ENCODE measurements around the gene MED12L.

Gene MED12L

DNA sequence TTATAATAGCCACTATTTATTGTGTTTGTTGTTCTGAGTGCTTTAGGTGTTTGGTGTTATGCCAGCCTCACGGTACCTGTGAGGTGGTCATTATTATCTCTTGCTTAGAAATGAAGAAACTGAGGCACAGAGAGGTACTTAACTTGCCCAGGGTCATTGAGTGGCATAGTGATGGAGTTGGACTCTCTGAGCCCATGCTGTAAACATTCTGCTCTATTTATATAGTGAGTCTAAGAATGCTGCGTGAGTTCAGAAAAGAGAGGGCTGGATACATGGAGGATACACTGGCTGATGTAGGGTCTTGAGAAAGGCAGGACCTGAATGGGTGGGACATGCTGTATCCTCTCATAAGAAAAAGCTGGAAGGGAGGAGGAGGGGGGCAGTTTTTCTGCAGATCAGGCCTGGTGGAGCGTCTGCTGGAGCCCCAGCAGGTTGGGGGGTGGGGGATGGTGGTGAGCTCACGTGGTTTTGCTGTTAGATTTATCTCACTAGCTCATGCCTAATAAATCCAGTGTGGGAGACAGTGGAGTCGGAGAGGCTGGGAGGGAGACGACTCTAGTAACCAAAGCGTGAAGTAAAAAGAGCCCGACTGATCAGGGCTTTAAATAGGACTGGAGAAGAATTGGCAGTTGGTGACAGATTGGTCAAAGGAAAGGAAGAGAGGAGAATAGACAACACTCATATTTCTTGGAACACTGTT is 16.0 kb downstream of the MED12L start:
- Histone ChIP-seq H3K27me3 (ENCODE audit: insufficient read depth, low read length) (no peaks in the 10 kb centered on the region), H3K9me2 (ENCODE audit: low read depth, low read length) (no peaks in the 10 kb centered on the region), H3K27ac (ENCODE audit: low read depth, low read length, poor library complexity, severe bottlenecking) (no peak overlapping the region), H3K36me3 (ENCODE audit: insufficient read depth, low read length) (no peaks in the 10 kb centered on the region; the same call in 1 of the 2 replicates), H3K4me3 (ENCODE audit: low read depth, low read length, poor library complexity, severe bottlenecking) (no peak overlapping the region), H3K4me2 (ENCODE audit: low read length) (no peak overlapping the region), H3K79me2 (ENCODE audit: insufficient read depth, low read length) (no peaks in the 10 kb centered on the region), H4K20me1 (ENCODE audit: insufficient read depth, low read length) (0 out of 2 replicates have a peak, but pooled peaks cover 5% of the 10 kb centered on the region), H3F3A (ENCODE audit: insufficient read depth, low read length) (no peaks in the 10 kb centered on the region), H3K9ac (ENCODE audit: low read length) (no peak overlapping the region), H3K9me3 (ENCODE audit: low read length) (no peaks in the 10 kb centered on the region), H3K4me1 (ENCODE audit: insufficient read depth, low read length, severe bottlenecking) (no peaks in the 10 kb centered on the region), H2AFZ (ENCODE audit: low read length) (no peak overlapping the region)
- TF ChIP-seq, protein P1, sequence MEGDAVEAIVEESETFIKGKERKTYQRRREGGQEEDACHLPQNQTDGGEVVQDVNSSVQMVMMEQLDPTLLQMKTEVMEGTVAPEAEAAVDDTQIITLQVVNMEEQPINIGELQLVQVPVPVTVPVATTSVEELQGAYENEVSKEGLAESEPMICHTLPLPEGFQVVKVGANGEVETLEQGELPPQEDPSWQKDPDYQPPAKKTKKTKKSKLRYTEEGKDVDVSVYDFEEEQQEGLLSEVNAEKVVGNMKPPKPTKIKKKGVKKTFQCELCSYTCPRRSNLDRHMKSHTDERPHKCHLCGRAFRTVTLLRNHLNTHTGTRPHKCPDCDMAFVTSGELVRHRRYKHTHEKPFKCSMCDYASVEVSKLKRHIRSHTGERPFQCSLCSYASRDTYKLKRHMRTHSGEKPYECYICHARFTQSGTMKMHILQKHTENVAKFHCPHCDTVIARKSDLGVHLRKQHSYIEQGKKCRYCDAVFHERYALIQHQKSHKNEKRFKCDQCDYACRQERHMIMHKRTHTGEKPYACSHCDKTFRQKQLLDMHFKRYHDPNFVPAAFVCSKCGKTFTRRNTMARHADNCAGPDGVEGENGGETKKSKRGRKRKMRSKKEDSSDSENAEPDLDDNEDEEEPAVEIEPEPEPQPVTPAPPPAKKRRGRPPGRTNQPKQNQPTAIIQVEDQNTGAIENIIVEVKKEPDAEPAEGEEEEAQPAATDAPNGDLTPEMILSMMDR (IDR thresholded peaks at IDR 0.05; ENCODE audit: low read length): no peak
- no peak for TF ChIP-seq EZH2 (IDR thresholded peaks at IDR 0.05; ENCODE audit: borderline replicate concordance, low read length)

DNA sequence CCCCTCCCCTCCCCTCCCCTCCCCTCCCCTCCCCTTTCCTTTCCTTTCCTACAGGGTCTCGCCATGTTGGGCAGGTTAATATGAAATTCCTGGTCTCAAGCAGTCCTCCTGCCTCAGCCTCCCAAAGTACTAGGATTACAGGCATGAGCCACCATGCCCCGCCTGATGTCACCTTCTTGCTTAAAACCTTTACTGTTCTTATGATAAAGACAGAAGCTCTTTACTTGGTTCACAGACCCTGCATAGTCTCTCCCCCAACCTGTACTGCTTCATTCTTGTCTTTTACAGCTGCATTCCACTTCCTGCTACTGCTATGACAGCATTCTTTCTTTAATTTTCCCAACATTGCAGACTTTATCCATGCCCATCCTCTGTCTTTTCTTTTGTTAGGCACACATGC is 20.8 kb downstream of the MED12L start:
- no peak overlapping the region for H3K4me3 ChIP-seq (ENCODE audit: low read depth, low read length, poor library complexity, severe bottlenecking)
- H4K20me1 ChIP-seq (ENCODE audit: insufficient read depth, low read length): 0 out of 2 replicates have a peak, but pooled peaks cover 5% of the 10 kb centered on the region
- no peaks in the 10 kb centered on the region for H3K27me3 ChIP-seq (ENCODE audit: insufficient read depth, low read length)
- H3K9me3 ChIP-seq (ENCODE audit: low read length): no peaks in the 10 kb centered on the region
- no peak overlapping the region for H3K9ac ChIP-seq (ENCODE audit: low read length)
- H3F3A ChIP-seq (ENCODE audit: insufficient read depth, low read length): no peaks in the 10 kb centered on the region
- TF ChIP-seq, protein P1 (IDR thresholded peaks at IDR 0.05; ENCODE audit: low read length): no peak
- TF ChIP-seq EZH2 (IDR thresholded peaks at IDR 0.05; ENCODE audit: borderline replicate concordance, low read length): no peak
- no peaks in the 10 kb centered on the region; the same call in 1 of the 2 replicates for H3K36me3 ChIP-seq (ENCODE audit: insufficient read depth, low read length)
- H3K4me2 ChIP-seq (ENCODE audit: low read length): no peak overlapping the region
- H3K79me2 ChIP-seq (ENCODE audit: insufficient read depth, low read length): no peaks in the 10 kb centered on the region
- no peak overlapping the region for H3K27ac ChIP-seq (ENCODE audit: low read depth, low read length, poor library complexity, severe bottlenecking)
- no peaks in the 10 kb centered on the region for H3K9me2 ChIP-seq (ENCODE audit: low read depth, low read length)
- no peaks in the 10 kb centered on the region for H3K4me1 ChIP-seq (ENCODE audit: insufficient read depth, low read length, severe bottlenecking)
- H2AFZ ChIP-seq (ENCODE audit: low read length): no peak overlapping the region

DNA sequence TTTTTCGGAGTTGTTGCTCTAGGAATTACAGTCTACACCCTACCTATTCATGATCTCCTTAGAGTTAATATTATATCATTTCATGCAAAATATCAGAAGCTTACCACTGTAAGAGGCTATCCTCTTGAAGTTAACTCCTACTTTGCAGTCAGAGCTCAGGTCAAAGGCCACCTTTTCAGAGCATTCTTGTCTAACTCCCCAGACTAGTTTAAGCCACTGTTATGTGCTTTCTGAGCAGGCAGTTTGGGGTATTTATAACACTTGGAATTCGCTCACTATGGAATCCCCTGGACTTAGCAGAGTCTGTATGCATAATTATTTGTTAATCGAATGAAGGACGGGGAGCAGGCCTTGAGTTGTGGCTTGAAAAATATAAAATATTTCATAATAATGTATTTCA is 21.7 kb downstream of the MED12L start:
- Histone ChIP-seq H3K4me2 (ENCODE audit: low read length) (no peak overlapping the region), H3K79me2 (ENCODE audit: insufficient read depth, low read length) (no peaks in the 10 kb centered on the region), H3K9me3 (ENCODE audit: low read length) (no peaks in the 10 kb centered on the region), H3K9me2 (ENCODE audit: low read depth, low read length) (no peaks in the 10 kb centered on the region), H2AFZ (ENCODE audit: low read length) (no peak overlapping the region), H3F3A (ENCODE audit: insufficient read depth, low read length) (no peaks in the 10 kb centered on the region), H3K36me3 (ENCODE audit: insufficient read depth, low read length) (no peaks in the 10 kb centered on the region; the same call in 1 of the 2 replicates), H3K4me1 (ENCODE audit: insufficient read depth, low read length, severe bottlenecking) (no peaks in the 10 kb centered on the region), H3K9ac (ENCODE audit: low read length) (no peak overlapping the region), H4K20me1 (ENCODE audit: insufficient read depth, low read length) (0 out of 2 replicates have a peak, but pooled peaks cover 5% of the 10 kb centered on the region), H3K4me3 (ENCODE audit: low read depth, low read length, poor library complexity, severe bottlenecking) (no peak overlapping the region), H3K27me3 (ENCODE audit: insufficient read depth, low read length) (no peaks in the 10 kb centered on the region), H3K27ac (ENCODE audit: low read depth, low read length, poor library complexity, severe bottlenecking) (no peak overlapping the region)
- TF ChIP-seq, protein P1 (IDR thresholded peaks at IDR 0.05; ENCODE audit: low read length): no peak
- no peak for TF ChIP-seq EZH2 (IDR thresholded peaks at IDR 0.05; ENCODE audit: borderline replicate concordance, low read length)
